Caco-2 (cell line): ENCODE results near the gene PKD1L1. TPM values are rescaled to one million over a fixed set of nuclear protein-coding genes. Genes with fewer than 3 reads are reported as not detected.

Experiments used
- BruUV-seq: library from RNA; stranded (reverse); fragments of 400-500 nt; replicated peaks from 2 replicates; lab custom pipeline; 2021; lab: Mats Ljungman, UMichigan
- CTCF ChIA-PET: fragments of 300-600 bp; sonication (Branson Sonifier 250); formaldehyde crosslinking; loops from one replicate; lab custom pipeline; 2022; ENCODE audit warnings: antibody characterized with exemption; lab: Charles Lee
- POLR2A ChIA-PET: fragments of 300-600 bp; sonication (Branson Sonifier 250); formaldehyde crosslinking; loops from one replicate; lab custom pipeline; 2022; ENCODE audit warnings: antibody characterized with exemption; lab: Charles Lee
- DNase-seq, 2 experiments: peaks; one replicate each; pipeline versions ENCODE4 v3.0.0 to v3.0.0-alpha.2; 2020 to 2022
- H3K27me3 ChIP-seq: replicated peaks from 2 replicates; pipeline ENCODE4 v1.6.0; 2011; ENCODE audit warnings: low read length; ENCODE audit not compliant: control insufficient read depth, insufficient read depth
- H3K36me3 ChIP-seq: 2 replicates; pipeline ENCODE4 v1.5.1; 2011; ENCODE audit warnings: low read length; ENCODE audit not compliant: control insufficient read depth, insufficient read depth
- H3K4me1 ChIP-seq: fragments of 250-450 bp; sonication (Bioruptor Pico); 2 replicates; pipeline ENCODE4 v1.5.1; 2020; ENCODE audit warnings: mild to moderate bottlenecking
- H3K4me3 ChIP-seq: 2 replicates; pipeline ENCODE4 v1.5.1; 2011; ENCODE audit warnings: low read depth, mild to moderate bottlenecking, control low read depth, low read length
- H3K9me3 ChIP-seq: fragments of 250-450 bp; sonication (Bioruptor Pico); 2 replicates; pipeline ENCODE4 v1.5.1; 2020; ENCODE audit warnings: mild to moderate bottlenecking, moderate library complexity
- H3K27ac Mint-ChIP-seq: one replicate; pipeline ENCODE4 v1.8.0; 2022; ENCODE audit warnings: mixed read lengths; ENCODE audit not compliant: unreplicated experiment
- H3K27me3 Mint-ChIP-seq: one replicate; pipeline ENCODE4 v1.8.0; 2022; ENCODE audit warnings: mixed read lengths; ENCODE audit not compliant: insufficient read depth, unreplicated experiment
- H3K36me3 Mint-ChIP-seq: one replicate; pipeline ENCODE4 v1.8.0; 2022; ENCODE audit warnings: mild to moderate bottlenecking, mixed read lengths; ENCODE audit not compliant: insufficient read depth, unreplicated experiment
- H3K4me1 Mint-ChIP-seq: one replicate; pipeline ENCODE4 v1.8.0; 2022; ENCODE audit warnings: low read depth, mixed read lengths; ENCODE audit not compliant: unreplicated experiment
- H3K4me3 Mint-ChIP-seq: one replicate; pipeline ENCODE4 v1.8.0; 2022; ENCODE audit warnings: mild to moderate bottlenecking, moderate library complexity, mixed read lengths; ENCODE audit not compliant: unreplicated experiment
- H3K9me3 Mint-ChIP-seq: one replicate; pipeline ENCODE4 v1.8.0; 2022; ENCODE audit warnings: mixed read lengths; ENCODE audit not compliant: unreplicated experiment
- CTCF ChIP-seq, 2 experiments: fragments of 200-600 bp in 1 of 2; IDR thresholded peaks; 1 replicate in 1 of 2; 2 replicates in 1 of 2; pipeline versions ENCODE4 v1.5.1 to v1.8.0; 2011 to 2022; ENCODE audit warnings: antibody characterized with exemption in 1 of 2, control low read depth in 1 of 2, inconsistent platforms in 1 of 2, low read depth in 1 of 2, low read length in 1 of 2, mild to moderate bottlenecking in 1 of 2, moderate library complexity in 1 of 2; ENCODE audit not compliant: insufficient read depth in 1 of 2, severe bottlenecking in 1 of 2, unreplicated experiment in 1 of 2
- intact Hi-C: fragments of 100-400 bp; cut with micrococcal nuclease; formaldehyde crosslinking; loops from one replicate; pipeline ENCODE4 v1.10.0; 2022; ENCODE audit not compliant: unreplicated experiment
- total RNA-seq: library from RNA; stranded (reverse); gene quantifications from 2 replicates; pipeline ENCODE4 v1.2.3, GENCODE V29; 2022

PKD1L1 gene
- total RNA-seq, 1 experiment from 2014 or later: 0.25 TPM

GRCh38 chr7:47771336-47771989 is 176.8 kb downstream of the PKD1L1 start:
- BruUV-seq: no TSS peak
- H3K27ac Mint-ChIP-seq: peak overlapping the region; percentile 35
- Histone ChIP-seq H3K27me3 (no peaks in the 10 kb centered on the region), H3K9me3 (no peaks in the 10 kb centered on the region; the same call in 1 of the 2 replicates), H3K4me3 (no peak overlapping the region), H3K4me1 (peaks cover 42% of the 10 kb centered on the region), H3K36me3 (no peaks in the 10 kb centered on the region)
- intact Hi-C loops: no loop called here
- no peaks in the 10 kb centered on the region for H3K27me3 Mint-ChIP-seq
- H3K4me1 Mint-ChIP-seq: peaks cover 49% of the 10 kb centered on the region
- TF ChIP-seq CTCF (IDR thresholded peaks at IDR 0.05; ENCODE audit: insufficient read depth in 1 of 2, low read depth in 1 of 2, low read length in 1 of 2, severe bottlenecking in 1 of 2, unreplicated experiment in 1 of 2): no peak
- DNase-seq: no peak
- H3K4me3 Mint-ChIP-seq: no peak overlapping the region
- POLR2A ChIA-PET: interaction anchor here (0.6 kb wide), 1 partner anchor 107 kb away, joined by 3 read pairs; no protein-coding TSS in a partner anchor
- peaks cover 2% of the 10 kb centered on the region for H3K36me3 Mint-ChIP-seq
- CTCF ChIA-PET: interaction anchor here (1.1 kb wide), 1 partner anchor 12 kb away, joined by 3 read pairs; no protein-coding TSS in a partner anchor
- H3K9me3 Mint-ChIP-seq: peaks cover 14% of the 10 kb centered on the region

- peak overlapping the region; percentile 37 for H3K27ac Mint-ChIP-seq
- CTCF ChIA-PET: no interaction called here
- BruUV-seq: no TSS peak
Observed at GRCh38 chr7:47766126-47766525, 182.1 kb downstream of the PKD1L1 start.

More at GRCh38 chr7:47766126-47766525, 182.1 kb downstream of the PKD1L1 start:
- Histone ChIP-seq H3K9me3 (no peaks in the 10 kb centered on the region; the same call in 1 of the 2 replicates), H3K27me3 (no peaks in the 10 kb centered on the region), H3K4me3 (no peak overlapping the region), H3K36me3 (no peaks in the 10 kb centered on the region), H3K4me1 (peaks cover 45% of the 10 kb centered on the region)
- Mint-ChIP-seq H3K27me3 (no peaks in the 10 kb centered on the region), H3K4me3 (no peak overlapping the region), H3K36me3 (peaks cover 15% of the 10 kb centered on the region), H3K9me3 (peaks cover 14% of the 10 kb centered on the region), H3K4me1 (peaks cover 30% of the 10 kb centered on the region)
- no peak for DNase-seq
- POLR2A ChIA-PET: no interaction called here
- intact Hi-C loops: no loop called here
- TF ChIP-seq CTCF (IDR thresholded peaks at IDR 0.05; ENCODE audit: insufficient read depth in 1 of 2, low read depth in 1 of 2, low read length in 1 of 2, severe bottlenecking in 1 of 2, unreplicated experiment in 1 of 2): no peak
